Measurements from ENCODE around the gene ZNF324. TPM values are rescaled to one million over a fixed set of nuclear protein-coding genes. Genes with fewer than 3 reads are reported as not detected.
"Not testable (repeated sequence)": the region's sequence is repeated elsewhere in the genome, so short reads cannot be mapped to it uniquely, and the experiment has no call there.

ZNF324 gene
- total RNA-seq (2014; rRNA removed; shearing (Covaris generic)) = 7.1 and 10.1 TPM in 2 replicates

DNA sequence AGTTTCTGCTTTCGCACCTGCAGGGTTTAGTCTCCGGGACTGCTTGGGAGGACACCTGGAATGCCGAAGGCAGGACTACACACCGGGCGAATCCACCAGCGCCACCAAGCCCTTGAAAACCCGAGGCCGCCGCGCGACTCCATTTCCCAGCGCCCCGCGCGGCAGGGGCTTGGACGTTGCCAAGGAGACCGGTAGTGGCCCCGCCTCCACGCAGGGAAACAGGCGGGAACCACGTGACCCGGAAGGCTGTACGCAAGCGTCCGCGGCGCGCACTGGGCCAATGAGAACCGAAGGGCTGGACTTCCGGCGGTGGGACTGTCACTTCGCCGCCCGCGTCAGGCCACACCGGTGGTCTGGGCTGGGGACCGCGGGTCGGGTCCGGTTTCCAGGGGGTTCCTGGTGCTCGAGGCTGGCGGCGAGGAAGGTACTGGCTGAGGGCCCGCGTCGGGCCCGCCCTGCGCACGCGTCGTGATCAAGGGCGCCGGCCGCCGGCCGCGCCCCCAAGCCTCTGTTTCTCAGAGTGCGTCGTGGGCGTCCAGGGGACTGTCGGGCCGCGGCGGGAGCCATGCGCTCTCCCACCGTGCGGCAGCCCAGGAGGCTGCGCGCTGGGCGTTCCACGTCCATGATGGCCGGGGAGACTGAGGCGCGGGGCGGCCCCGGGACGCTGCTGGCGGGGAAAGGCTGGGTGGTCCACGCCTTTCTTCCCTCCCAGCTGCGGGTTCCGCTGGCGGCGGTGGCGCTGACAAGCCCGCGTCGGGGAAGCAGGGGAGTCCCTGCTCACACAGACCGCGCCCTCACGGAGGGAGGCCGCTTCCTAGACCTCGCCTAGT lies at the start of gene ZNF324:
TSS of gene ZNF324 (plus strand) at position 321 of the 830 bp plus-strand sequence. CDS start 2,106 bp downstream, outside the sequence.
- peak; percentile 97 for DNase-seq (ENCODE audit: low spot score)

DNA sequence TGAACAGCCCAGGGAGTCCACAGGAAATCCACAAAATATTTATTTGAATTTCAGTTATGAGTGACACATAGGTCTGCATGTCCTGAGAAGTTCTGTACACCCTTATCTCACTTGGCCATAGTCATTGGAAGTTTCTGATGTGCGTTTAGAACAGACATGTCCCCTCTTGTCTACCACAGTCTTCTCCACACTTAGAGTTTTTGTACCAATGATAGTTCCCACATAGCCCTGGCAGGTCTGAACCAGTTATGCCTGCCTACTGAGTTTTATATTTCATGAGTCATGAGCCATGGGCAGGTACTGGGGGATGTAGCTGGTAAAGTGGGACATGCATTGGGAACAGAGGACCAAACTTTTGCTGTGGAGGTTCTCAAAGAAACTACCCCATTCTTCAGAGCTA lies 38.3 kb upstream of the ZNF324 start:
- no peak for DNase-seq (ENCODE audit: low spot score)

DNA sequence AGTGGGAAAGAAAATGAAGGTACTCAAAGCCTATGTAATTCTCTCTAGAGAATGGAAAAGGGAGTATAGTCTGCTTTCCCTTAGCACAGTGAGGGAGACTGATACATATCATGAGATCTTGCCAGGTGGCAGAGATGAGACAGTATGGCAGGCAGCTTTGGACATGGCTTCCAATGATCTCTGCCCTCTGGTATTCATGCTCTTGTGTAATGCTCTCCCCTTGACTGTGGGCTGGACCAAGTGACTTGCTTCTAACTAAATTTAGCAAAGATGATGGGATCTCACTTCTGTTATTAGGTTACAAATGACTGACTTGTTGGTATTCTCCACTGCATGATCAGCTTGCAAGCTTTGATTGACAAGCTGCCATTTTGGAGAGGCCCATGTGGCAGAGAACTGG lies 37.1 kb upstream of the ZNF324 start:
- no peak for DNase-seq (ENCODE audit: low spot score)

DNA sequence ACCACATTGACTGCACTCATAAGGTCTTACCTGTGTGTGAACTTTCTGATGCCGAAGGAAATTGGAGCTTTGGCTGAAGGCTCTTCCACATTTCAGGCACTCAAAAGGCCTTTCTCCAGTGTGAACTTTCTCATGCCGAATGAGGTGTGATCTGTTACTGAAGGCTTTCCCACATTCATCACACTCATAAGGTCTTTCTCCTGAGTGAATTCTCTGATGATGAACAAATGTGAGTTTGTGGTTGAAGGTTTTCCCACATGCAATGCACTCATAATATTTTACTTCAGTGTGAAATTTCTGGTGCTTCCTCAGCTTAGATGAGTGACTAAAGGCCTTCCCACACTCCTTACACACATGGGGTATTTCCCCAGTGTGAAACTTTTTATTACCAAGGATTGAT lies 32.7 kb upstream of the ZNF324 start:
- DNase-seq (ENCODE audit: low spot score) = no peak

GRCh38 chr19:58439576-58440554 lies 27.0 kb upstream of the ZNF324 start, which contains the start of gene ZNF132:
ZNF132 (minus strand) TSS chr19:58440153; CDS start chr19:58439821, 332 bp downstream.
- peak; percentile 100 for DNase-seq (ENCODE audit: low spot score)

DNA sequence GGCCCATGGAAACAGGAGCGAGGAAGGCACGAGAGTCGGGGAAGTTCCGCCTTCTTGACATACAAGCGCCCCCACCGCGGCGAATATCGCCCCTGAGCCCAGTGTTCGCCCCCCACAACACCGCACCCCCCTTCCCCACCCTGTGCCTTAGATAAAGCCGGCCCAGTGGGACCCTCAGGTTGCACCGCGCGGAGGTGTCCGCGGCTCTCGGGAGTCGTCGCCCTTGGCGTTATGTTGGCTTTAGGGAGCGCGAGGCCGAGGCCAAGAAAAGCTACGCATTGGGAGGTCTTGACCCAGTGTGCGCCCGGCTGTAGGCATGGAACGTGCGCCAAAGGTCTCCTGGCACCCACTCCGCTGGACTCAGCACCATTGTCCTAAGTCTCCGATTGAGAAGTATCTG lies 26.3 kb upstream of the ZNF324 start:
- DNase-seq (ENCODE audit: low spot score) = no peak

- not testable (repeated sequence) for DNase-seq (ENCODE audit: low spot score)
Measured at GRCh38 chr19:58442986-58443385, 23.9 kb upstream of the ZNF324 start.

- not testable (repeated sequence) for DNase-seq (ENCODE audit: low spot score)
Measured at GRCh38 chr19:58448860-58449259, 18.0 kb upstream of the ZNF324 start.

DNA sequence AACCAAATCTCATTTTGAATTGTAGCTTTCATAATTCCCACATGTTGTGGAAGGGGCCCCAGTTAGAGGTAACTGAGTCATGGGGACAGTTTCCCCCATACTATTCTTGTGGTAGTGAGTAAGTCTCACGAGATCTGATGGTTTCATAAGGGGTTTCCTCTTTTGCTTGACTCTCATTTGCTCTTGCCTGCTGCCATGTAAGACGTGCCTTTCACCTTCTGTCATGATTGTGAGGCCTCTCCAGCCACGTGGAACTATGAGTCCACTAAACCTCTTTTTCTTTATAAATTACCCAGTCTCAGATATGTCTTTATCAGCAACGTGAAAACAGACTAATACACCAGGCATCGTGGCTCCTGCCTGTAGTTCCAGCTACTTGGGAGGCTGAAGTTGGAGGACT lies 16.9 kb upstream of the ZNF324 start:
- DNase-seq (ENCODE audit: low spot score) = not testable (repeated sequence)

- DNase-seq (ENCODE audit: low spot score) = no peak
Measured at GRCh38 chr19:58450856-58451357, 16.0 kb upstream of the ZNF324 start.

GRCh38 chr19:58451358-58452101 lies 15.3 kb upstream of the ZNF324 start, which contains the start of gene ZNF324B:
ZNF324B (plus strand) TSS chr19:58451622; CDS start chr19:58453702, 2,080 bp downstream.
- peak; percentile 96 for DNase-seq (ENCODE audit: low spot score)

- no peak for DNase-seq (ENCODE audit: low spot score)
Measured at GRCh38 chr19:58453743-58454142, 13.1 kb upstream of the ZNF324 start.

DNA sequence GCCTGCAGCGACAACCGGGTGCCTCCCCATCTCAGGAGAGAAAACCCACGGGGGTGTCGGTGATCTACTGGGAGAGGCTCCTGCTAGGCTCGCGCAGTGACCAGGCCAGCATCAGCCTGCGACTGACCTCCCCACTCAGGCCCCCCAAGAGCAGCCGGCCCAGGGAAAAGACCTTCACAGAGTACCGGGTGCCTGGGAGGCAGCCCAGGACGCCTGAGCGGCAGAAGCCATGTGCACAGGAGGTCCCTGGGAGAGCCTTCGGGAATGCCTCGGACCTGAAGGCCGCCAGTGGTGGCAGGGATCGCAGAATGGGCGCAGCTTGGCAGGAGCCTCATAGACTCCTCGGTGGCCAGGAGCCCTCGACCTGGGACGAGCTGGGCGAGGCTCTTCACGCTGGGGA lies 11.6 kb upstream of the ZNF324 start:
- no peak for DNase-seq (ENCODE audit: low spot score)

- no peak for DNase-seq (ENCODE audit: low spot score)
Measured at GRCh38 chr19:58456111-58456510, 10.8 kb upstream of the ZNF324 start.

DNA sequence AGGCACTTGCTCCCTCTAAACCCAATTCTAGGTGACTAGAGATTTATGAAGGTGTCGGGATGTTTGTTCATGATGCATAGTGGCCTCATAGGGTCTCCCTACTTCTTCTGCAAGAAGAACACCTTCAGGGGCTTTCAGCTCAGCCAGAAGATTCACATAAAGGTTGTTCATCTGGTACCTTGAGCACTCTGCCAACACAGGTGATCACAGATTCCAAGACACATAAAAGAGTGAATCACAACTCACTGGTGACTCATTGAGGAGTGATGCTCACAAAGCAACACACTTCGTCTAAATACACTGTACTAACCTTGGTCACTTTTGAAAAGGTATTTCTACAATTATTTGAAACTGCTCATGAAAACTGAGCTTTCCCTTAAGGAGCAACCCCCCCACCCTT lies 6.8 kb upstream of the ZNF324 start:
- no peak for DNase-seq (ENCODE audit: low spot score)

DNA sequence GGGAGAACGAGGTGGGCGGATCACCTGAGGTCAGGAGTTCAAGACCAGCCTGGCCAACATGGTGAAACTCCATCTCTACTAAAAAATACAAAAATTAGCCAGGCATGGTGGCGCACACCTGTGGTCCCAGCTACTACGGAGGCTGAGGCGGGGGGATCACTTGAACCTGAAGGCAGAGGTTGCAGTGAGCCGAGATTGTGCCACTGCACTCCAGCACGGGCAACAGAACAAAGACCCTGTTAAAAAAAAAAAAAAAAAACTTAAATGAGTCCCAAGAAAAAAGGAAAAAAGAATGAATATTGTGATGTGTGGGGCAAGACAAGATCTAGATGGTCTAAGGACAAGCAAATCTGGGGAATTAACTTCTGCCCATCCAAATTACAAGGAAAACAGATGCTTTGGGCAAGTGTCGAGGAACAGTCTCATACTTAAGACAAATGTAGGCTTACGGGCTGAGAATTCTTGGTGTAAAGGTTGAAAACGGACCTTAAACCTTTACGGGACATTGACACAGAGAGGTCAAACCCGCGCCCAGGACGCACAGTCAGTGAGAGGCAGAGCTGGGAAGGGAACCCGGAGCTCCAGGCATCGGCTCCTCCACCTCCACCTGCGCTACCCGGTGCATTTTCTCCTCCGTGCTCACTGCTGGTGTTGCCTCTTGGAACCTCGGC lies 656 bp upstream of the ZNF324 start:
- DNase-seq (ENCODE audit: low spot score) = no peak

DNA sequence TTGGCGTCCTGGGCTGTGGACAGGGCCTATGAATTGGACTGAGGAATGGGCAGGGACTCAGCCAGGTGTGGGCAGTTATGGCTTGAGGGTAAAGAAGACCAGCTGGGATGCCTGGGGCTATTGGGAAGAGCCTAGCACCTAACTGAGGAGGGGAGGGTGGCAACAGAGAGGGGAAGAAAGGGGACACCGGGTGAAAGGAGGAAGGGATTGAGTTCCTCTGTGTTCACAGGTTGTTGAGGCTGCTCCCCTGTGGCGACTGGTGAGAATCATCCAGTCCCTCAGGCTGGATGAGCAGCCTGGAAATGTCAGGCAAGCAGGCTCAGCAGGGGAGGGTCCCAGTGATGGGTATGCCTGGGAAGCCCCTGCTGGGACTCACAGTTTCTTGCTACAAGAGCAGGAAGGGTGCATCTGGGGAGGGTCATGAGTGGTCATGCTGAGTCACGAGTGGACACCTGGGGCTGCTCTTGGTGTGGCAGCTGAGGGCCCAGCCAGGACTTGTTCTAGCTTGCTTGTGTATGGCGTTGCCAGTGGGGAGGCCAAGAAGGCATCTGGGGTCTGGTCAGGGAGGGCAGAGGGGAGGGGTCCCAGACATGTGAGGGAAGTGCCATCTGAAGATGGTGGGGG lies 1.4 kb downstream of the ZNF324 start:
- no peak for DNase-seq (ENCODE audit: low spot score)

DNA sequence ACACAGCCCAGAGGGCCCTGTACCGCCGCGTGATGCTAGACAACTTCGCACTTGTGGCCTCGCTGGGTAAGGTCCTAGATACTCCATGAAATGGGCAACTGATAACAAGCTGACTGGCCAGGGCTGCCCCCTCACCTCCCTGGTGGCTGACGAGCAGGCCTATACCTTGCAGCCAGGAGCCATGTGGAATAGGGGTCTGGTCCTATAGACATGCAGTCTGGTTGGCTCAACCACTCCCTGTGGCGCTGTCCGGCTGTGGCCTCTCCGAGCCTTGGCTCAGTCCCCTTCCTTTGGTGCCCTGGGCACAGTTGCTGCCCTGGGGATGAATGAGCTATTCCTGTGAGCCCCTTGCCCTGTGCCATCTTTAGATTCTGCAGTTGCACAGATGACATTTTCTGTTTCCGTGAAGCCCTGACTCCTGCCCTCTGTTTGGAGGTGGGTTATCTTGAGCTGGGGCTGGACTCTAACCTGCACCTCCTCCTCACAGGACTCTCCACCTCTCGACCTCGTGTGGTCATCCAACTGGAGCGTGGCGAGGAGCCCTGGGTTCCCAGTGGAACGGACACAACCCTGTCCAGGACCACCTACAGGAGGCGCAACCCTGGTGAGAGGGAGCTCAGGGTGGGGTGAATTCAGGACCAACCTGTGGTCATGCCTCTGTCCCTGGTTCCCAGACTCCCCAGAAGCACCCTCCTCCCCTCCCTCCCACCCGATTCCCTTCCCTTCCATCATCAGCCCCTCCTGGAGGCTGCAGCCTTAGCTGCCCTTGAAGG lies 2.5 kb downstream of the ZNF324 start:
- DNase-seq (ENCODE audit: low spot score) = no peak

GRCh38 chr19:58470837-58471543 lies 4.1 kb downstream of the ZNF324 start:
- DNase-seq (ENCODE audit: low spot score) = not testable (repeated sequence)
